PFSK-1 (cell line): ENCODE measurements around the gene IL1RAP.

Experiments
- FOXP2 ChIP-seq: optimal IDR thresholded peaks from 2 replicates; pipeline ENCODE3; 2011; ENCODE audit warnings: borderline replicate concordance, control low read depth, inconsistent platforms; ENCODE audit not compliant: insufficient read depth; ENCODE audit errors: extremely low read length, extremely low read depth
- POLR2AphosphoS5 ChIP-seq: IDR thresholded peaks from 2 replicates; pipeline ENCODE4 v1.6.1; 2012; ENCODE audit warnings: low read depth, mild to moderate bottlenecking, control low read depth, low read length, moderate library complexity
- SIN3A ChIP-seq: IDR thresholded peaks from 2 replicates; pipeline ENCODE4 v1.6.1; 2012; ENCODE audit warnings: mild to moderate bottlenecking, low read length, moderate library complexity, borderline replicate concordance; ENCODE audit not compliant: insufficient read depth
- TAF1 ChIP-seq: IDR thresholded peaks from 2 replicates; pipeline ENCODE4 v1.6.1; 2012; ENCODE audit warnings: low read length, control low read depth, borderline replicate concordance; ENCODE audit not compliant: insufficient read depth
- TF ChIP-seq, protein P1 (sequence below), 2 experiments: IDR thresholded peaks; 2 replicates each; pipeline versions ENCODE4 v1.6.1 to v1.8.0; 2011 to 2012; ENCODE audit warnings: low read depth in 2 of 2, low read length in 2 of 2, control low read depth in 1 of 2, inconsistent platforms in 1 of 2, mild to moderate bottlenecking in 1 of 2, moderate library complexity in 1 of 2; ENCODE audit not compliant: insufficient read depth in 1 of 2

Gene IL1RAP

DNA sequence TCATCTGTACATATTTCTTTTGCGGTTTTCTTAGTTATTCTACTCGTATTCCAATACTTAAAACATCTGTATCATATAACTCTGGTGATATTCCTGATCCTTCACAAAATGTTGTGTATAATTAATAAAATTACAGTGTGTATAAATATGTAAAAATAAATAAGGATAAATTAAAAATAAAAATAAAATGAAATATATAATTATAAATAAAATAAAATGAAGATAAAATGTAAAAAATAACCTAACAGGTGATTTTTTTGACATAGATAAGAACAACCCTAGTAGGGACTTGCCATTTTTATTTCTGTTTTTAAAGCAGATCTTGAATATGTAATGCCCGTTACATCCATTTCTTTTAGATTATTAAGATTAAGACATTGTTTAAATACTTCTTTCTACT is 25.6 kb downstream of the IL1RAP start:
- no peak for TF ChIP-seq TAF1

- TF ChIP-seq, protein P1, sequence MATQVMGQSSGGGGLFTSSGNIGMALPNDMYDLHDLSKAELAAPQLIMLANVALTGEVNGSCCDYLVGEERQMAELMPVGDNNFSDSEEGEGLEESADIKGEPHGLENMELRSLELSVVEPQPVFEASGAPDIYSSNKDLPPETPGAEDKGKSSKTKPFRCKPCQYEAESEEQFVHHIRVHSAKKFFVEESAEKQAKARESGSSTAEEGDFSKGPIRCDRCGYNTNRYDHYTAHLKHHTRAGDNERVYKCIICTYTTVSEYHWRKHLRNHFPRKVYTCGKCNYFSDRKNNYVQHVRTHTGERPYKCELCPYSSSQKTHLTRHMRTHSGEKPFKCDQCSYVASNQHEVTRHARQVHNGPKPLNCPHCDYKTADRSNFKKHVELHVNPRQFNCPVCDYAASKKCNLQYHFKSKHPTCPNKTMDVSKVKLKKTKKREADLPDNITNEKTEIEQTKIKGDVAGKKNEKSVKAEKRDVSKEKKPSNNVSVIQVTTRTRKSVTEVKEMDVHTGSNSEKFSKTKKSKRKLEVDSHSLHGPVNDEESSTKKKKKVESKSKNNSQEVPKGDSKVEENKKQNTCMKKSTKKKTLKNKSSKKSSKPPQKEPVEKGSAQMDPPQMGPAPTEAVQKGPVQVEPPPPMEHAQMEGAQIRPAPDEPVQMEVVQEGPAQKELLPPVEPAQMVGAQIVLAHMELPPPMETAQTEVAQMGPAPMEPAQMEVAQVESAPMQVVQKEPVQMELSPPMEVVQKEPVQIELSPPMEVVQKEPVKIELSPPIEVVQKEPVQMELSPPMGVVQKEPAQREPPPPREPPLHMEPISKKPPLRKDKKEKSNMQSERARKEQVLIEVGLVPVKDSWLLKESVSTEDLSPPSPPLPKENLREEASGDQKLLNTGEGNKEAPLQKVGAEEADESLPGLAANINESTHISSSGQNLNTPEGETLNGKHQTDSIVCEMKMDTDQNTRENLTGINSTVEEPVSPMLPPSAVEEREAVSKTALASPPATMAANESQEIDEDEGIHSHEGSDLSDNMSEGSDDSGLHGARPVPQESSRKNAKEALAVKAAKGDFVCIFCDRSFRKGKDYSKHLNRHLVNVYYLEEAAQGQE (IDR thresholded peaks at IDR 0.05; ENCODE audit: insufficient read depth in 1 of 2, low read depth in 2 of 2, low read length in 2 of 2): no peak
- TF ChIP-seq TAF1 (no peak), SIN3A (no peak), FOXP2 (no peak), POLR2AphosphoS5 (no peak)
Observed at GRCh38 chr3:190541008-190541407, 27.1 kb downstream of the IL1RAP start.

- no peak for TF ChIP-seq POLR2AphosphoS5
- TF ChIP-seq, protein P1 (IDR thresholded peaks at IDR 0.05; ENCODE audit: insufficient read depth in 1 of 2, low read depth in 2 of 2, low read length in 2 of 2): no peak
Observed at GRCh38 chr3:190541560-190541959, 27.7 kb downstream of the IL1RAP start.

DNA sequence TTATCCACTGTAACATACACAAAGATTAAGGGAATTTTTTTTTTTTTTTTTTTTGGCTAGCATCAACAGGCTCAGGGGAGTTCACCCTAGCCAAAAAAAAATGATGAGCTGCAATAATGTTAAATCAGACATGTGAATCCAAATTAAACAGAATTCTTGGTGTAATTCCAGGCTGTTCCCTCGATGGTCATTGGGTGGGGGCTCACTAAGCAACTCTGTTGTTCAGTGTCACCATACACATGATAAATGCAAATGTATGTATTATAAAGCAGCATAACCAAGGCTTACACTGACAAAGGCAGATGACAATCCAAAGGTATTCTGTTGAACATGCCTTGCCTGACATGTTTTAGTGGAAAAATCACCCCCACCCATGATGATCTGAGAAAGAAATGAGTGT is 29.0 kb downstream of the IL1RAP start:
- TF ChIP-seq TAF1 (no peak), FOXP2 (no peak), SIN3A (no peak), POLR2AphosphoS5 (no peak)
- TF ChIP-seq, protein P1 (IDR thresholded peaks at IDR 0.05; ENCODE audit: insufficient read depth in 1 of 2, low read depth in 2 of 2, low read length in 2 of 2): no peak

DNA sequence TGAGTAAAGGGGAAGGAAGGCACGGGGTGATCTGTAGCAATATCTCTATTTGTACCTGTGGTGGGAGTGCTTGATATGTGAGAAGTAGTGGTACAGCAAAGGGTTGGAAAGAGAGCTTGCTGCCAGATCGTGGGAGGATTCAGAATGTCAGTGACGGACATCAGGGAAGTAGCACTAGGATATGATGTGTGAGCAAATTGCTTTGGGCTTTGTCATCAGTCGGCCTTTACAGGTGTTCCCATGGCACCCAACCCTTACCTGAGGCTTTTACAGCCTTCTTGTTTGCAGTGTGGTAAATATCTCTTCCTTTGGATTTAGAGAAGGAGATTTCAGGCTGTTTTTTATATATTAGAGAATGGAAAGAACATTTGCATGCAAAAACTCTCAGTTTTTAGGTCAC is 29.8 kb downstream of the IL1RAP start:
- TF ChIP-seq POLR2AphosphoS5: no peak
- no peak for TF ChIP-seq TAF1
- TF ChIP-seq SIN3A: no peak
- no peak for TF ChIP-seq FOXP2

DNA sequence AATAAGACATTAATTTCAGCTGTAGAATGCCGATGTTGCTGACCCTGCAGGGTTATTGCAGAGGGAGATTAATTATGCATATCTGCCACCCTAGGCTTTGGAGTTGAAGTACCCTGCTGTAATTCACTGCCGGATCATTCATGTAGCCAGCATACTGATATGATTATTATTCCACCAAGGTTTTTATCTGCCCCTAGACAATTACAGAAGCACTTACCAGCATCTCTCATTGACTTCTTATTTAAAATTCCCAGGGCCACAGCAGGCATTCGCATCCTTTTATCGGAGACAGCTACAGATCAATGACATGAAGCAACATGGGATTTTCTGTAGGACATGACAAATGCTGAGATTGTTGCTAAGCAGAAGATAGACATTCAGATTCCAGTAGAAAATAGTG is 31.3 kb downstream of the IL1RAP start:
- no peak for TF ChIP-seq FOXP2
- no peak for TF ChIP-seq TAF1

DNA sequence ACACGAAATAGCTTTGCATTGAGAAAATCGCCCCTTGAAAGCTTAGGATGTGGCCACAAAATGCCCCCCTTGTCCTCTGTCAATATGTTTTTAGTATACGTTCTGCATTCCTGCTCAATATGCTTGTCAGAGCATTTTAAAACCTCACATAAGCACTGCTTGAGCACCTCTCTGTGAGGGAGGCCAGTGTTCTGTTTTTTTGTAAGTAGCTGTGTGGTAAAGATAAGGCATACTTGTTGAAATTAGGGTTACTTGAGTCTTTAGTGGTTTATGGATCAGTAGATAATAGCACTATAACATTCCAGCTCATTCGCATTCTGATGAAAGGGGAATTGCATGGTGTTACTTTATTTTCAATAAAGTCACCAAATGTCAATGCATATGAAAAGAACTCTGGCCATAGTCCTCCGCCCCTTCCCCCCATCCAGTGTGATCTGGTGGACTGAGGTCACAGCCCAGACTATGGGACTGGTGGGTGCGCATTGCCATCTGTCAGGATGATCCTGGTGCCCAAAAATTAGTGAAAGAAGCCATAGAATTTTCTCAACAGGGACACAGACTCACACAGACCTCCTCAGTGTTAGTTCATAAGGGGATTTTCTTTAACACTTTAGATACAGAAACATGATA is 33.1 kb downstream of the IL1RAP start:
- TF ChIP-seq FOXP2 (no peak), TAF1 (no peak), POLR2AphosphoS5 (no peak), SIN3A (no peak)
- TF ChIP-seq, protein P1 (IDR thresholded peaks at IDR 0.05; ENCODE audit: insufficient read depth in 1 of 2, low read depth in 2 of 2, low read length in 2 of 2): no peak
